GM19351 (cell line): Measurements from ENCODE around the gene CFD.
"Not testable (repeated sequence)": the region's sequence is repeated elsewhere in the genome, so short reads cannot be mapped to it uniquely, and the experiment has no call there.

Source experiments
- ATAC-seq: cut with Tn5 transposase; IDR thresholded peaks from one replicate; pipeline ENCODE4 v1.9.1; 2021; ENCODE audit warnings: mild to moderate bottlenecking, moderate library complexity; ENCODE audit not compliant: unreplicated experiment

The CFD gene

DNA sequence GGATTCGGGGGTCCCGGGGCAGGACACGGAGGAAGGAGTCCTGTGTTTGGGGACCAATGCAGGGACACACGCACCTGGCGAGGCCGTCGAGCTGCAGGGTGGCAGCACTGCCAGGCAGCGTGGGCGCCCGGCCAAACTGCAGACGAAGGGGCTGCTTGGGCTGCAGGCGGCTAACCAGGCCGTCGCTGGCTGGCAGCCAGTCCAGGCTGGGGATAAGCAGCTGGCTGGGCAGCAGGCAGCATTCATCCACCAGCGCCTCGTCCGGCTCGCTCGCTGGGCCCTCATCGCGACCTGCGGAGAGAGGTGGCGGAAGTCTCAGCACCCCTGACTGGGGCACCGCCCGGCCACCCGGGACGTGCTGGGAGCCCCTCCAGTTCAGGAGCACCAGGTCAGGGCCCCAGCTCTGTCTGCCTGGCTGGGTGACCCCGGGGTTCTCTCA lies 11.5 kb downstream of the CFD start:
- no peak for ATAC-seq

DNA sequence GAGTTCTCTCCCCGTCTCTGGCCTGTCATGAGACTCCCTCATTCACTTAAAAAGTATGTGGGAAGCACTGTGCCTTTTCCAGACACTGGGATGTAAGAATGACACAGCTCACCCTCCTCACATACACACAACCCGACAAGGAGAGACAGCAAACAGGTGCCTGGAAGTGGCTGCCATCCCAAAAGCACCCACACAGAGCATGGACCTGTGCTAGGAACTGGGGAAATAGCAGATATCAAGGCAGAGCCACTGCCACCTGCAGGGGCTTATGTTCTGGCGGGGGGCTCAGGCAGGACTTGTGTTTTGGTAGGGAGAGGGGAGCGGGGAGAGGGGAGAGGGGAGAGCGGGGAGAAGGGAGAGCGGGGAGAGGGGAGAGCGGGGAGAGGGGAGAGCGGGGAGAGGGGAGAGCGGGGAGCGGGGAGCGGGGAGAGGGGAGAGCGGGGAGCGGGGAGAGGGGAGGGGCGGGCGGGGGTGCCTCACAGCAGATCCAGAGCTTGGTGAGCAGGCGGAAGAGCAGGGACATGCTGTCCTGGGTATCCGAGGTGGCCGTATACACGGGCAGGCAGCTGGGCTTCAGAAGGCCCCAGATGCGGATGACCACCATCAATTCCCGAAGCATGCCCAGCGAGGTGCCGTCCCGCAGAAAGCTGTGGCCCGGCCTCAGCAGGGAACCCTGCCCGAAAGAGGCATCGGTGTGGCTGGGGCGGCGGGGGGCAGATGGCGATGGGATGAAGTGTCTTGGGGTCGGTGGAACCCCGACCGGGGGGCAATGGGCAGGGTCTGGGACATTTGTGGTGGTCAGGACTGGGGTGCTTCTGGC lies 12.2 kb downstream of the CFD start:
- no peak for ATAC-seq

DNA sequence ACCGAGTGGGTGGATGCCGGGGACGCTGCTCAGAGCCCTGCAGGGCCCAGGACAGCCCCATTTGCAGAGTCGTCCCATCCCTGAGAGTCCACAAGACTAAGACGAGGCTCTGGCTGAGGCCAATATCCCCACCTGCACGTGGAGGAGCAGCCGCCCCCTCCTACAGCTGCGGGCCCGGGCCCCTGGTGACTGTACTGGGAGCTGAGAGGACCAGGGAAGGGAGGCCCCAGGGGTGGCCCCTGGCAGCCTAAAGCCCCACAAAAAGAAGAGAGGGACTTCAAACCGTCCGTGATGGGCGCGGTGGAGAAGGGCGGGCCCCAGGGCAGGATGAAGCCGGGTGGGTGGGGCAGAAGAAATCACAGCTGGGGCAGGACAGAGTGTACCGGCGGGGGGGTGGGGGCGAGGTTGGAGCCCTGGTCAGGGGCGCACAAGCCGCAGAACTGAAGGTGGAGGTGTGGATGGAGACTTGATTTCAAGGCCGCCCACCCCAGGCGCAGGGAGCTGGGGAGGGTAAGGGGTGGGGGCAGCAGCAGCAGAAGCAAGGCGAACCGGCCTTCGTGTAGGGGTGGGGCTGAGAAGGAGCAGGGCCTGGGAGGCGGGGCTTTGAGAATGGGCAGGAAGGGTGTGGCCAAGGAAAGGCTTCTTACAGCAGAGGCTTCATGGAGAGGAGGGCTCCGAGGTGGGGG lies 12.9 kb downstream of the CFD start:
- ATAC-seq = peak; percentile 51

DNA sequence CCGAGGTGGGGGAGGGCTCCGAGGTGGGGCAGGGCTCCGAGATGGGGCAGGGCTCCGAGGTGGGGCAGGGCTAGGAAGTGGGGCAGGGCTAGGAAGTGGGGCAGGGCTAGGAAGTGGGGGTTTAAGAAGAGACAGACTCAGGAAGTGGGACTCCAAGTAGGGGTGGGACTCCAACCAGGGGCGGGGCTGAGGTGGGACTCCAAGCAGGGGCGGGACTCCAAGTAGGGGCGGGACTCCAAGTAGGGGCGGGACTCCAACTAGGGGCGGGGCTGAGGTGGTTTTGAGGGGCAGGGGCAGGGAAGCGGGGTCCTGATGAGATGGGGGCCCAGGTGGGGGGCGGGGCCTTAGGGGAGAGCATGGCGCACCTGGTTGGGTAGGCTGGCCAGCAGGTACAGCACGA lies 13.6 kb downstream of the CFD start:
- no peak for ATAC-seq

DNA sequence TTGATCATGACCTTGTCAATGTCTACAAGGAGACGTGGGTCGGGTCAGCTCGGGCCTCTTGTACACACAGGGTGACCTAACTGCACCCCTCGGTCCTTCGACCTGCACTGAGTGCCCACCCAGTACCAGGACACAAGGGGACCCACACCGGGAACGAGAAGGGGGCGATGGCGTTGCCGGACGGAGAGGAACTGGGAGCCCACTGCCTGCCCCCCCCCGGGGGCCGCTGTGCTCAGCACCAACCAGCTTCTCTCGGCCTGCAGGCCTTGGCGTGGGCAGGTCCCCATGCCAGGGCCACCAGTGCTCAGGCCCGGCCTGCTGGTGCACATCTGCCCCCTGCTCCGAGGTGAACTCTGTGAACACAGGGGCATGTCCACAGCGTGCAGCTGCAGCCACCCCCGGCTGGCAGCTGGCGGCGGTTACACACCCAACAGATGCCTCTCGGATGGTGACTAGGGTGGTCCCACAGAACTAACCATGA lies 14.1 kb downstream of the CFD start:
- ATAC-seq = no peak

DNA sequence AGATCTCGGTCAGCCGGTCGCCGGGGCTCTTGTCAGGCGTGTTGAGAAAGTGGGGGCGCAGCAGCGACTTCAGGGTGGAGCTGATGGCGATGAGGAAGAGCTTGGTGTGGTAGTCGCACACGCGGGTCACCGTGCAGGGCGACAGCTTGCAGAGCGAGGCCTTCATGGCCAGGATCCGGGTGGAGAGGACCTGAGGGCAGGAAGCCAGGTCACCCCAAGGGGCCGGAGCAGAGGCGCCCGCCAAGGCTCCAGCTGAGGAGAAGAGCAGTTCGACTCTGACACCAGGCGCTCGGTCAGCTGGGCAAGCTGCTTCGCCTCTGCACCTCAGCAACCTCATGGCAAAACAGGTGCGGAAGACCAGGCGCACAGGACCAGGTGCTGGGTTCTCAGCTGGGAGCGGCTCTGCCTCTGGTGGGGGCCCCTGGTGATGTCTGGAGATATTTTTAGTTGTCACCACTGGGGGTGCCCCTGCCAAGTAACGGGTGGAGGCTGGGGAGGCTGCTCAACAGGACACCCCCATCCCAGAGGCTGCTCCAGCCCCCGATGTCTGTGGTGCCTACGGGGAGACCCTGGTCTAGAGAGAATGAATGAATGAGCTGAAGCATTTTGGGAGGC lies 15.9 kb downstream of the CFD start:
- ATAC-seq = no peak

DNA sequence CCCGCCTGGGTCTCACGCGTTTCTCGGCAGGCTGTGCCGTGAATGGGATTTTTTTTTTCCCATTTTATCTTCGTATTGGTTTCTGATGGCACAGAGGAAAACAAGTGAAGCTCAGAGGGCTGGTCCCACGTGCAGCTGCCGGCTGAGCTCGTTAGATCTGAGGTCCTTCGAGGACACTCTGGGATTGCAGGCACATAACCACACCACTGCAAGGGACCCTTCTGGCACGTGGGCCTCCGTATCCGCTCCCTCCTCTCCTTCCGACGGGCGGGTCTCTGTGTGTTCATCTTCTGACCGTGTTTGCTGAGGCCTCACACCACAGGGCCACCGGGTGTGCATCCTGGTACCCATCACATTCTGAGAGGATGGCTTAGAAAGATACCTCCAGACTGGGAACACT lies 16.6 kb downstream of the CFD start:
- ATAC-seq = no peak

DNA sequence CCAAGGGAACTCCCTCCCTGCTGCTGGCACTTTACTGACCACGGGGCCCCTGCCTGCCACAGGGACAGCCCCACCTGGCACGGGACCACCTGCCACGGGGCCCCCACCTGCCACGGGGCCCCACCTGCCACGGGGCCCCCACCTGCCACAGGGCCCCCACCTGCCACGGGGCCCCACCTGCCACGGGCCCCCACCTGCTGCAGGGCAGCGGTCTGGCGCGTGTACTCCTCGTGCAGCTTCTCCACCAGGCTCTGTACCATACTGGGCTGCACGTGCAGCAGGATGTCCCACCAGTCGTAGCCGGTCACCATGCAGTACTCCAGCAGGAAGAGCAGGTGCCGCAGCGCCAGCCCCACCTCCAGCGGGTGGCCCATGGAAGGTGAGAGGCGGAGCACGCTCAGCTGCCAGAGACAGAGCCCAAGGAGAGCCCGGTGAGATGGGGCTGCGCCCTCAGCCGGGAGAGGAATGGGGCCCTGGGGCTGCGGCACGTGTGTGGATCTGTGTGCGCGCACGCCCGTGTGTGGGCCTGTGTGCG lies 17.4 kb downstream of the CFD start:
- no peak for ATAC-seq

DNA sequence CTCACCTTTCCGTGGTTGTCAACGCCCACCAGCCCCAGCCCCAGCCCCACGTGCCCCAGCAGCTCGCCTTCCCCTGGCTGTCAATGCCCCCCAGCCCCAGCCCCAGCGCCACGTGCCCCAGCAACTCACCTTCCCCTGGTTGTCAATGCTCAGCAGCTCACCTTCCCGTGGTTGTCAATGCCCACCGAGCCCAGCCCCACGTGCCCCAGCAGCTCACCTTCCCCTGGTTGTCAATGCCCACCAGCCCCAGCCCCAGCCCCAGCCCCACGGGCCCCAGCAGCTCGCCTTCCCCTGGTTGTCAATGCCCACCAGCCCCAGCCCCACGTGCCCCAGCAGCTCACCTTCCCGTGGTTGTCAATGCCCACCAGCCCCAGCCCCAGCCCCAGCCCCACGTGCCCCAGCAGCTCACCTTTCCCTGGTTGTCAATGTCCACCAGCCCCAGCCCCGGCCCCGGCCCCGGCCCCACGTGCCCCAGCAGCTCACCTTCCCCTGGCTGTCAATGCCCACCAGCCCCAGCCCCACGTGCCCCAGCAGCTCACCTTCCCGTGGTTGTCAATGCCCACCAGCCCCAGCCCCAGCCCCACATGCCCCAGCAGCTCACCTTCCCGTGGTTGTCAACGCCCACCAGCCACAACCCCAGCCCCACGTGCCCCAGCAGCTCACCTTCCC lies 18.7 kb downstream of the CFD start:
- not testable (repeated sequence) for ATAC-seq

DNA sequence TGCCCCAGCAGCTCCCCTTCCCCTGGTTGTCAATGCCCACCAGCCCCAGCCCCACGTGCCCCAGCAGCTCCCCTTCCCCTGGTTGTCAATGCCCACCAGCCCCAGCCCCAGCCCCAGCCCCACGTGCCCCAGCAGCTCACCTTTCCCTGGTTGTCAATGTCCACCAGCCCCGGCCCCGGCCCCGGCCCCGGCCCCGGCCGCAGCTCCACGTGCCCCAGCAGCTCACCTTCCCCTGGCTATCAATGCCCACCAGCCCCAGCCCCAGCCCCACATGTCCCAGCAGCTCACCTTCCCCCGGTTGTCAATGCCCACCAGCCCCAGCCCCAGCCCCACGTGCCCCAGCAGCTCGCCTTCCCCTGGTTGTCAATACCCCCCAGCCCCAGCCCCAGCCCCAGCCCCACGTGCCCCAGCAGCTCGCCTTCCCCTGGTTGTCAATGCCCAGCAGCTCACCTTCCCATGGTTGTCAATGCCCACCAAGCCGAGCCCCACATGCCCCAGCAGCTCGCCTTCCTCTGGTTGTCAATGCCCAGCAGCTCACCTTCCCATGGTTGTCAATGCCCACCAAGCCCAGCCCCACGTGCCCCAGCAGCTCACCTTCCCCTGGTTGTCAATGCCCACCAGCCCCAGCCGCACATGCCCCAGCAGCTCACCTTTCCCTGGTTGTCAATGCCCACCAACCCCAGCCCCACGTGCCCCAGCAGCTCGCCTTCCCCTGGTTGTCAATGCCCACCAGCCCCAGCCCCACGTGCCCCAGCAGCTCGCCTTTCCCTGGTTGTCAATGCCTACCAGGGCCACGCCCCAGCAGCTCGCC lies 19.5 kb downstream of the CFD start:
- ATAC-seq = not testable (repeated sequence)

DNA sequence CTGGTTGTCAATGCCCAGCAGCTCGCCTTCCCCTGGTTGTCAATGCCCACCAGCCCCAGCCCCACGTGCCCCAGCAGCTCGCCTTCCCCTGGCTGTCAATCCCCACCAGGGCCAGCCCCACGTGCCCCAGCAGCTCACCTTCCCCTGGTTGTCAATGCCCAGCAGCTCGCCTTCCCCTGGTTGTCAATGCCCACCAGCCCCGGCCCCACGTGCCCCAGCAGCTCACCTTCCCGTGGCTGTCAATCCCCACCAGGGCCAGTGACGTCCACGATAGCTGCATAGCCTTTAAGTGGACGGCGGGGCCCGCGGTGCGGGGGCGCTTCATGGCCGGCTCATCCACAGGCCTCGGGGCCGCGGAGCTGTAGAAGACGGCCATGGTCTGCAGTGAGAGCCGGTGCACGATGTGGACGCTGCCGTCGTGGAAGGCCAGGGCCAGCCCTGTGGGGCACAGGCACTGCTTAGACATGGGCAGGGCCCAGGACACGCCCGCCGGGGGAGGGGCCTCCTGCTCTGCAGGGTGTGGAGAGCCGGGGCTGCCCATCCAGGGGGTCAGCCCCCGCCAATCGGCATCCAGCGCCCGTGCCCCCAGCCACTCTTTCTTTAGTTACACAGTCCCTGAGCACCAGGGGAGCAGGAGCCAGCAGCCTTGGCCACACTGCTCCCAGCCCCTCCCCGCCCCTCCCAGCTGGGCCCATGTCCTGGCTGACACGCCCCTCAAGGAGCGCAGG lies 20.4 kb downstream of the CFD start:
- ATAC-seq = no peak

DNA sequence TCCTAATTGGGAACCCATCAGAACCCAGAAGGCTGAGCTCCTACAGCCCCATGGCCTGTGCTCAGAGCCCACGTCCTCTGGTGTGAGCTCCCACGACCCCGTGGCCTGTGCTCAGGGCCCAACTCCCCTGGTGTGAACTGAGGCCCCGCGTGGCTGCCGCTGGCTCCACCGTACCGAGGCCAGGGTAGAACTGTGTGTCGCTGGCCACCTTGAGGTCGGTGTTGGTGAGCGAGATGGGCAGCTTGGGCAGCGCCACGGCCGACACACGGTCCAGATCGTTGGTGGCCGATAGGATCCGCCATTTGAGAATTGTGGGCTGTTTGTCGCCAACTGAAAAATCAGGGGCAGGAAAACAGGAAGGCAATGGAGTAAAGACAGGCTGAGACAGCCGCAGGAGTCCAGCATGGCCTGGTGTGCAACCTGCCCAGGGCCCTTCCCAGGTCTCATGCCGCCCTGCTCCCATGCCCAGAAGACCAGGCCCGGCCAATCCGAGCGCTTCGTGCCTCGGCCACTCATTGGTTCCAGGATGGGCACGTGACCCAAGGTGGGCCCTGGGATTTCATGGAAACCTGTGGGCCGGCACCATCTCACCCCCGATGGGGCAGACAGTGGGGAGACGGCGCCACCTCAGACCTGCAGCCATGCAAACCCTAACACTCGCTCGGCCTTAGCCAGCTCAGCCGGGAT lies 22.1 kb downstream of the CFD start:
- ATAC-seq = no peak

DNA sequence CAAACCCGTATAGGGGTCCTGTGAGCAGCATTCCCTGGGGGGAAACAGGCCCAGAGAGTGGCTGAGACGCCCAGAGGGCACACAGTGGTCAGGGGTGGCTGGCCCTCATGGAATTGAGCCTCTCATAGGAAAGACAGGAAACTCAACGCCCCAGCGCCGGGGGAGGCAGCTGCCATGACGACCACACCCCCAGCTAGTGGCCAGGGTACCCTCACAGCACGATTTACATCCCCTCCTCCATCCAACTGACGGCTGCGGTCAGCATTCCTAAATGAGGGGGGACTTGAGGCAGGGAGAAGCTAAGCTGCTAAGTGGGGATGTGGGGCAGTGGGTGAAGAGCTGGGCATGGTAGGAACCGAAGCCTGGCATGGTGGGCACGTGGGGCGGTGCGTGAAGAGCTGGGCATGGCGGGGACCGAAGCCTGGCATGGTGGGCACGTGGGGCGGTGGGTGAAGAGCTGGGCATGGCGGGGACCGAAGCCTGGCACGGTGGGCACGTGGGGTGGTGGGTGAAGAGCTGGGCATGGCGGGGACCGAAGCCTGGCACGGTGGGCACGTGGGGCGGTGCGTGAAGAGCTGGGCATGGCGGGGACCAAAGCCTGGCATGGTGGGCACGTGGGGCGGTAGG lies 23.5 kb downstream of the CFD start:
- ATAC-seq = no peak

DNA sequence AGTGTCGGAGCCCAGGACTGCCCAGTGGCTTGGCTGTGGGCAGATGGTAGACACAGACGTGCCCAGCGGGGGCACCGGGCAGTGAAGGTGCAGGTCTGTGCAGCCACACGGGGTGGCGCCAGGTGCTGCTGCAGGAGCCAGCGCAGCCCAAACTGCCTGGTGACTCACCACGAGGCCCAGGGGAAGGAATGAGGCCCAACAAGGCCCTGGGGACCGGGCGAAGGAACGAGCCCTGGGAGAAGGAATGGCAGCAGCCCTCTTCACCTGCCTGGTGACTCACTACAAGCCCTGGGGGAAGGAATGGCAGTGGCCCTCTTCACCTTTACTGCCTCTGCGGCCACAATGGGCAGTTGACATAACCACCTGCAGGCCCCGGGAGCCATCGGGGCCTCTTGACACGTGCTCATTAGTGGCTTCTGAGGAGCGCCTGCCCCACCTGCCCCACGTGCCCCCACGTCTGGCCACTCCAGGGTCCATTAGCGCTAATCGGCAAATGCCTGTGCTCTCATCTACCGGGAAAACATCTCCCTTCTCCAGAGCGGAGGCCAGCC lies 24.3 kb downstream of the CFD start:
- no peak for ATAC-seq

DNA sequence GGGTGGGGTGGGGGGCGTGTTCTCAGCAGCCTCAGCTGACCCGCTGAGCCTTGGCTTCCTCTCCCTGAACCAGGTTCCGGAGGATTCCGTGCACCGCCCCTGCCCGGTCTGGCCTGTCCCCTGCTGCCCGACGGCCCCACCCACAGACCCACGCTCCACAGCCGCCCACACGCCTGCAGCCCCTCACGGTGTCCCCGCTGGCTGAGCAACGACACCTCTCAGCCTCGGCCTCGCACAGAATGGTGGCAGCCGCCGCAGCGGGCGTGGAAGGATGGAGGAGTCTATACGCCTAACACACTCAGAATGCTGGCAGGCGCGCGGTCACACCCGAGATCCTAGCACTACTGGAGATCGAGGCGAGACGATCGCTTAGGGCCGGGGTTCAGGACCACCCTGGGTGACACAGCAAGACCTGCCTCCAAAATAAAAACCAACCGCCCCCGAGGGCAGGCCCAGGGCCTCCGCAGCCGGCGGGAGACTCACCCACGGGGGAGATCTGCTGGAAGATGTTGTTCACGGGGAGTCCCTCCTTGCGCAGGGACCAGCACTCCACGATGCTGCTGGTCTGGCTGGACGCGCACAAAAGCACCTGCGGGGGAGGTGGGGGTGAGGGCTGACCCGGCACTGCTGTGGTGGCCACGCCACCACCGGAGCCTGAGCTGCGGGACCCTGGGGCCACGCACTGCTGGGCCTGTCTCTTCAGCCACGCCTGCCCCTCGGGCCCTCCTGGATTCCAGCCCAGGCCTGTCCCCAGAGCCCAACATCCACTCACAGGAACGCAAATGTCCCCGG lies 25.2 kb downstream of the CFD start:
- ATAC-seq = no peak

DNA sequence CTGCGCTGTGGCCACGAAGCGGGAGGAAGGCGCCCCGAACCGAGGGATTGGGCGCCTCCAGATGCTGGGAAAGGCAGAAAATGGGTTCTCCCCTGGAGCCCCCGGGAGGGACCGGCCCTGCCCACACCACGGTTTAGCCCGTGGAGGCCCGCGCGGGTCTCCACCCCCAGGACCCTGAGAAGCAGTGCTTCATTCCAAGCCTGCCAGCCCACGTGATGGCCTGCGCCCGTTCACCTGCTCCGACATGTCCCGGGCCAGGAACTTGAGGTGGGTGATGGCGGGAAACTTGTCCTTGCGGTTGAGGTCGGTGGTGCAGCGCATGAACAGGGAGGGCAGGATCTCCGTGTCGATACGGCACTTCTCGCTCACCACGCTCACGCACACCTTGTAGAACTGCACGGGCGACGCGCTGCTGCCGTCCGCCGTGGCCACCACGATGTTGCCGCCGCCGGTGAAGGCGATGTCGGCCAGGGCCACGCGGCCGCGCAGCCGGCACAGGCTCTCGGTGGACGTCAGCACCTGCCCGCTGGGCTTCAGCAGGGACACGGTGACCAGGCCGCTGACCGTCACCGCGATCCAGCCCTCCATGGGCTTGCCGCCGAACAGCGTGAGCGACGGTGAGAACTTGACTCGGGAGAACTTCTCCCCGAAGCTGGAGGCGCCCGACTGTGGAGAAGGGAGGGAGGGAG lies 26.2 kb downstream of the CFD start:
- ATAC-seq = no peak

DNA sequence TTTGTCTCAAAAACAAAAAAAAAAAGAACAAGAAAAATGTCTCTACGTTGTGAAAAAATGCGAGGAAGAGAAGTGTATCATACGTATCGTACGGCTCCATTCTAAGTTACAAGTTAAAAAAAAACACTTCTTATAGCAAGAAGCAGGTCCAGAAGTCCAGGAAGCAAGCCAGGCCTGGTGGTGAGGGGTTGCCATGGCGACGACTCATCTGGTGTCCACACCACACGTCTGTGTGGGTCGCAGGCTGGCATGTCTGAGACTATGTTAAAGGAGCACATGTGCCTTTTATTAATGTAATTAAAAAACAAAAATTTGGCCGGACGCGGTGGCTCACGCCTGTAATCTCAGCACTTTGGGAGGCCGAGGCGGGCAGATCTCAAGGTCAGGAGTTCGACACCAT lies 27.6 kb downstream of the CFD start:
- no peak for ATAC-seq
